K562 (cell line): ENCODE data around the gene ID2. TPM values are rescaled to one million over a fixed set of nuclear protein-coding genes. Genes with fewer than 3 reads are reported as not detected.

Source experiments
- FOXM1 ChIP-seq, 2 experiments: fragments of 450-650 bp in 1 of 2; sonication (generic) in 1 of 2; formaldehyde crosslinking in 1 of 2; IDR thresholded peaks; 2 replicates each; pipeline versions ENCODE4 v1.6.1 to v1.9.0; 2017 to 2022; ENCODE audit warnings: low read depth in 2 of 2, mild to moderate bottlenecking in 2 of 2, missing genetic modification reagents in 1 of 2, moderate library complexity in 1 of 2
- GABPB1 ChIP-seq: sonication (generic); formaldehyde crosslinking; IDR thresholded peaks from 2 replicates; pipeline ENCODE4 v1.8.0; 2022; ENCODE audit warnings: mild to moderate bottlenecking, missing genetic modification reagents
- HDAC6 ChIP-seq: IDR thresholded peaks from 2 replicates; pipeline ENCODE4 v1.6.1; 2012; ENCODE audit warnings: low read depth, mild to moderate bottlenecking, control low read depth, inconsistent platforms, low read length, moderate library complexity
- KDM1A ChIP-seq, 2 experiments: fragments of 450-650 bp; IDR thresholded peaks; 2 replicates each; pipeline ENCODE4 v1.6.1; 2016; ENCODE audit warnings: mild to moderate bottlenecking in 2 of 2
- KDM2B ChIP-seq: fragments of 250-450 bp; sonication (Bioruptor Pico); IDR thresholded peaks from 2 replicates; pipeline ENCODE4 v1.8.0; 2021; ENCODE audit warnings: mild to moderate bottlenecking, moderate library complexity
- MTA3 ChIP-seq: fragments of 450-650 bp; formaldehyde crosslinking; IDR thresholded peaks from 2 replicates; pipeline ENCODE4 v1.6.1; 2017; ENCODE audit warnings: mild to moderate bottlenecking, borderline replicate concordance
- POLR2AphosphoS5 ChIP-seq: IDR thresholded peaks from 2 replicates; pipeline ENCODE4 v1.6.1; 2011; ENCODE audit warnings: mild to moderate bottlenecking, low read depth, low read length, moderate library complexity; ENCODE audit not compliant: control insufficient read depth, insufficient read depth
- POLR2G ChIP-seq: fragments of 200-400 bp; formaldehyde crosslinking; IDR thresholded peaks from 2 replicates; pipeline ENCODE4 v1.6.1; 2017; ENCODE audit warnings: low read depth, mild to moderate bottlenecking, antibody characterized with exemption, low read length, moderate library complexity
- SMAD1 ChIP-seq: fragments of 150-350 bp; IDR thresholded peaks from 2 replicates; pipeline ENCODE4 v1.6.1; 2014; ENCODE audit warnings: low read length, low read depth; ENCODE audit not compliant: partially characterized antibody
- SMARCC2 ChIP-seq: fragments of 450-650 bp; IDR thresholded peaks from 2 replicates; pipeline ENCODE4 v1.6.1; 2017; ENCODE audit warnings: antibody characterized with exemption, moderate library complexity, mild to moderate bottlenecking, low read depth
- XRCC5 ChIP-seq: fragments of 200-400 bp; formaldehyde crosslinking; IDR thresholded peaks from 2 replicates; pipeline ENCODE4 v1.6.1; 2017; ENCODE audit warnings: low read depth, mild to moderate bottlenecking, low read length
- ZEB2 ChIP-seq: fragments of 450-650 bp; IDR thresholded peaks from 2 replicates; pipeline ENCODE4 v1.6.1; 2016
- ZFX ChIP-seq: sonication (generic); formaldehyde crosslinking; IDR thresholded peaks from 2 replicates; pipeline ENCODE4 v1.8.0; 2022; ENCODE audit warnings: mild to moderate bottlenecking, missing genetic modification reagents, moderate library complexity
- ZNF140 ChIP-seq: fragments of 250-450 bp; sonication (Bioruptor Pico); IDR thresholded peaks from 2 replicates; pipeline ENCODE4 v1.8.0; 2021; ENCODE audit warnings: moderate library complexity, mild to moderate bottlenecking, inconsistent platforms
- ZNF668 ChIP-seq: fragments of 250-450 bp; sonication (Bioruptor Pico); IDR thresholded peaks from 2 replicates; pipeline ENCODE4 v1.8.0; 2022; ENCODE audit warnings: mild to moderate bottlenecking, inconsistent platforms
- ZNF766 ChIP-seq: fragments of 200-800 bp; sonication (Bioruptor generic); conservative IDR thresholded peaks from 2 replicates; pipeline ENCODE4 v1.6.1; 2016; ENCODE audit warnings: missing genetic modification characterization, missing compliant biosample characterization
- polyA plus RNA-seq, 8 experiments: library from polyadenylated mRNA; depleted of rRNA in 4 of 8; stranded (reverse) in 5 of 8; unstranded in 3 of 8; fragments of >200 nt; fragmentation: Nextera tagmentation in 2 of 8; fragmentation: Illumina TruSeq in 1 of 8; extraction: Ambion mirVana in 2 of 8; extraction: Trizol in 1 of 8; gene quantifications; 2 replicates each; pipeline versions ENCODE4 v1.2.1 to v1.2.3, GENCODE V29; 2011 to 2014; ENCODE audit warnings: inconsistent platforms in 1 of 8, missing spikeins in 1 of 8
- total RNA-seq, 7 experiments: library from RNA; depleted of rRNA in 6 of 7; stranded (reverse); fragments of >200 nt in 6 of 7; fragmentation: Illumina TruSeq in 2 of 7; extraction: Trizol in 2 of 7; gene quantifications; 2 replicates each; pipeline versions ENCODE4 v1.2.1 to v1.2.3, GENCODE V29; 2011 to 2021; ENCODE audit warnings: low replicate concordance in 1 of 7
- TF ChIP-seq, protein P1 (sequence below): sonication (generic); formaldehyde crosslinking; IDR thresholded peaks from 2 replicates; pipeline ENCODE4 v1.8.1; 2023; ENCODE audit warnings: mild to moderate bottlenecking, missing genetic modification reagents
- TF ChIP-seq, protein P2 (sequence below): IDR thresholded peaks from 2 replicates; pipeline ENCODE4 v1.6.1; 2016; ENCODE audit warnings: missing genetic modification characterization, missing compliant biosample characterization
- TF ChIP-seq, protein P3 (sequence below): fragments of 450-650 bp; formaldehyde crosslinking; IDR thresholded peaks from 2 replicates; pipeline ENCODE4 v1.4.0; 2020; ENCODE audit warnings: mild to moderate bottlenecking, moderate library complexity
- TF ChIP-seq, protein P4 (sequence below): fragments of 450-650 bp; IDR thresholded peaks from 2 replicates; pipeline ENCODE4 v1.6.1; 2016; ENCODE audit warnings: antibody characterized with exemption

ID2 gene
- total and polyA plus RNA-seq, 9 of the 15 experiments (the other 6 are each of a cell fraction or from before 2014, with no cell fraction given) = 8.0 to 35.7 (median 16.6) TPM

DNA sequence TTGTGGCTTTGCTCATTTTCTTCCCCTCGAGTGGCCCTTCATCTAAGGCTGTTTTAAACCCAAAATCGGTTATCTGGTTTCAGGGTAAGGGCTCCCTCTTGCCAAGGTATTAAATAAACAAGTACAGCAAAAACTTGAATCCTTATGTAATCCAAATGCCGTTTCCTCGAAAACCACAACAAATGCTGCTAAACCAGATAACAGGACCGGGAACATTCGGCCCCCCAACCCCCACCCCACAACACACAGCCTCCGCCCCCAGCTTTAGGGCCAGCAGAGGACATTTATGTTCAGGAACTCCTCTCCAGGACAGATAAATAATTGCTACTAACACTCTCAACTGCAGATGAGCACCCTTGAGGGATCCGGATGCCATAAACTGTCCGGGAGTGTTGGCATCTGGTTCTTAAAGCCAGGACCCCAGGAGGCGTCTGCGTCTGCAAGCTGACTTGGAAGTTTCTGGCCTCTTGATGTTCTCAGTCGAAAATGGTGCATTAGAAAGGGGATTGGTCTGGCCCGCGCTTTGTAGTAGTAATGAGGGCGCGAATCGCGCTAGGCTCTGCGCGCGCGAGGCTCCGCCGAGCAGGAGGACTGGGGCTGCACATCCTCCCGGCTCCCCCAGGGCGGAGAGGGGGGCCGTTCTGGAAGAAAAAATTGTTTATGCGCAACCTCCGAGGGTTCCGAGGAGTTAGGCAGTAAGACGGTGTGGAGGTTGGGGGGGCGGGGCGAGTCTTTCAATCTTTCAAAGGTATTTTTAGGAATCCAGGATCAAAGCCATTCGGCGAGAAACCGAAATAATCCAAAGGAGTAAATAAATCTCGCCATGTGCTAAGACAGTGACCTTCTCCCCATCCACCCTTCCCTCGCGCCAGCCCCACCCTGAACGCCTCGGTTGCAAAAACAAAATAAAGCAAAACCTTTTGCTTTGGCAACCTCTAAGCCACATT lies 3.9 kb upstream of the ID2 start (continued):
- TF ChIP-seq, protein P1, sequence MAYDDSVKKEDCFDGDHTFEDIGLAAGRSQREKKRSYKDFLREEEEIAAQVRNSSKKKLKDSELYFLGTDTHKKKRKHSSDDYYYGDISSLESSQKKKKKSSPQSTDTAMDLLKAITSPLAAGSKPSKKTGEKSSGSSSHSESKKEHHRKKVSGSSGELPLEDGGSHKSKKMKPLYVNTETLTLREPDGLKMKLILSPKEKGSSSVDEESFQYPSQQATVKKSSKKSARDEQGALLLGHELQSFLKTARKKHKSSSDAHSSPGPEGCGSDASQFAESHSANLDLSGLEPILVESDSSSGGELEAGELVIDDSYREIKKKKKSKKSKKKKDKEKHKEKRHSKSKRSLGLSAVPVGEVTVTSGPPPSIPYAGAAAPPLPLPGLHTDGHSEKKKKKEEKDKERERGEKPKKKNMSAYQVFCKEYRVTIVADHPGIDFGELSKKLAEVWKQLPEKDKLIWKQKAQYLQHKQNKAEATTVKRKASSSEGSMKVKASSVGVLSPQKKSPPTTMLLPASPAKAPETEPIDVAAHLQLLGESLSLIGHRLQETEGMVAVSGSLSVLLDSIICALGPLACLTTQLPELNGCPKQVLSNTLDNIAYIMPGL (CRISPR knock-in tag) = no peak
- TF ChIP-seq, protein P2, sequence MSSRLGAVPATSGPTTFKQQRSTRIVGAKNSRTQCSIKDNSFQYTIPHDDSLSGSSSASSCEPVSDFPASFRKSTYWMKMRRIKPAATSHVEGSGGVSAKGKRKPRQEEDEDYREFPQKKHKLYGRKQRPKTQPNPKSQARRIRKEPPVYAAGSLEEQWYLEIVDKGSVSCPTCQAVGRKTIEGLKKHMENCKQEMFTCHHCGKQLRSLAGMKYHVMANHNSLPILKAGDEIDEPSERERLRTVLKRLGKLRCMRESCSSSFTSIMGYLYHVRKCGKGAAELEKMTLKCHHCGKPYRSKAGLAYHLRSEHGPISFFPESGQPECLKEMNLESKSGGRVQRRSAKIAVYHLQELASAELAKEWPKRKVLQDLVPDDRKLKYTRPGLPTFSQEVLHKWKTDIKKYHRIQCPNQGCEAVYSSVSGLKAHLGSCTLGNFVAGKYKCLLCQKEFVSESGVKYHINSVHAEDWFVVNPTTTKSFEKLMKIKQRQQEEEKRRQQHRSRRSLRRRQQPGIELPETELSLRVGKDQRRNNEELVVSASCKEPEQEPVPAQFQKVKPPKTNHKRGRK = no peak; the same call in 1 of the 2 replicates
- TF ChIP-seq GABPB1 (CRISPR knock-in tag) (peak; percentile 40; the same call in 1 of the 2 replicates), ZEB2 (peak; percentile 67; the same call in 1 of the 2 replicates), POLR2G (peak; percentile 9; the same call in 1 of the 2 replicates), ZFX (CRISPR knock-in tag) (peak; percentile 55), POLR2AphosphoS5 (peak; percentile 49; the same call in 1 of the 2 replicates), MTA3 (no peak), KDM1A (IDR thresholded peaks at IDR 0.05) (peak; percentile 56 to 72; a peak in 3 of 4 replicates), ZNF140 (CRISPR knock-in tag) (no peak), HDAC6 (no peak), SMAD1 (peak; percentile 89), FOXM1 (IDR thresholded peaks at IDR 0.05; ENCODE audit: low read depth) (peak; percentile 69), FOXM1 (CRISPR knock-in tag; IDR thresholded peaks at IDR 0.05; ENCODE audit: low read depth) (no peak), ZNF766 (CRISPR knock-in tag) (peak; percentile 64), XRCC5 (peak; percentile 20; the same call in 1 of the 2 replicates), KDM2B (CRISPR knock-in tag) (0 out of 2 replicates have a peak, but pooled peaks have one; percentile 59), ZNF668 (CRISPR knock-in tag) (no peak), SMARCC2 (peak; percentile 55; the same call in 1 of the 2 replicates)
- TF ChIP-seq, protein P3, sequence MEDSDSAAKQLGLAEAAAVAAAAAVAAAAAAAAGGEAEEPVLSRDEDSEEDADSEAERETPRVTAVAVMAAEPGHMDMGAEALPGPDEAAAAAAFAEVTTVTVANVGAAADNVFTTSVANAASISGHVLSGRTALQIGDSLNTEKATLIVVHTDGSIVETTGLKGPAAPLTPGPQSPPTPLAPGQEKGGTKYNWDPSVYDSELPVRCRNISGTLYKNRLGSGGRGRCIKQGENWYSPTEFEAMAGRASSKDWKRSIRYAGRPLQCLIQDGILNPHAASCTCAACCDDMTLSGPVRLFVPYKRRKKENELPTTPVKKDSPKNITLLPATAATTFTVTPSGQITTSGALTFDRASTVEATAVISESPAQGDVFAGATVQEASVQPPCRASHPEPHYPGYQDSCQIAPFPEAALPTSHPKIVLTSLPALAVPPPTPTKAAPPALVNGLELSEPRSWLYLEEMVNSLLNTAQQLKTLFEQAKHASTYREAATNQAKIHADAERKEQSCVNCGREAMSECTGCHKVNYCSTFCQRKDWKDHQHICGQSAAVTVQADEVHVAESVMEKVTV (CRISPR knock-in tag) = no peak; the same call in 1 of the 2 replicates
- TF ChIP-seq, protein P4, sequence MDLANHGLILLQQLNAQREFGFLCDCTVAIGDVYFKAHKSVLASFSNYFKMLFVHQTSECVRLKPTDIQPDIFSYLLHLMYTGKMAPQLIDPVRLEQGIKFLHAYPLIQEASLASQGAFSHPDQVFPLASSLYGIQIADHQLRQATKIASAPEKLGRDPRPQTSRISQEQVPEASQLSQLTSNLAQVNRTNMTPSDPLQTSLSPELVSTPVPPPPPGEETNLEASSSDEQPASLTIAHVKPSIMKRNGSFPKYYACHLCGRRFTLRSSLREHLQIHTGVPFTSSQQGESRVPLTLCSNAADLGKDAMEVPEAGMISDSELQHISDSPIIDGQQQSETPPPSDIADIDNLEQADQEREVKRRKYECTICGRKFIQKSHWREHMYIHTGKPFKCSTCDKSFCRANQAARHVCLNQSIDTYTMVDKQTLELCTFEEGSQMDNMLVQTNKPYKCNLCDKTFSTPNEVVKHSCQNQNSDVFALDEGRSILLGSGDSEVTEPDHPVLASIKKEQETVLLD = no peak; the same call in 1 of the 2 replicates
